VCaP (cell line): ENCODE results near the gene FHIT.
"Not testable (repeated sequence)": the region's sequence is repeated elsewhere in the genome, so short reads cannot be mapped to it uniquely, and the experiment has no call there.

Source experiments
- H3K27ac ChIP-seq: fragments of 450-650 bp; 2 replicates; pipeline ENCODE4 v1.5.1; 2017
- TF ChIP-seq, protein P1 (sequence below): fragments of 450-650 bp; conservative IDR thresholded peaks from 2 replicates; pipeline ENCODE4 v1.5.1; 2017; ENCODE audit warnings: mild to moderate bottlenecking, moderate library complexity

The FHIT gene

DNA sequence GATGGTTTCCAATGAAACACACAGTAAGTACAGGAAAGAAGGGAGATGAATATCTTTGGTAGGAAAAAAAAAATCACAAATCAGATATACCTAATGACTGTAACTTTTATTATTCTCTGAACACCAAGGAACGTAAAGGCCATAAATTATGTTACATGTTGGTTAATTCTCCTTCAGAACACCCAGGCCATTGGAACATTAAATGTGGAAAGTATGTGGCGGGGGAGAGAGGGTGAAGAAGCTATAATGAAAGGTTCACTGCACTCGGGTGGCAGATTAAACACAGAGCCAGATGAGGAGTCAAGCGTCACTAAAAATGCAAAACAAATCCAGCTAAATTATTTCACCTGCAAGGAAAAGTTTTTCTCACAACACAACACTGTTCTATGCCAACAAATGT lies 193.8 kb downstream of the FHIT start:
- TF ChIP-seq, protein P1, sequence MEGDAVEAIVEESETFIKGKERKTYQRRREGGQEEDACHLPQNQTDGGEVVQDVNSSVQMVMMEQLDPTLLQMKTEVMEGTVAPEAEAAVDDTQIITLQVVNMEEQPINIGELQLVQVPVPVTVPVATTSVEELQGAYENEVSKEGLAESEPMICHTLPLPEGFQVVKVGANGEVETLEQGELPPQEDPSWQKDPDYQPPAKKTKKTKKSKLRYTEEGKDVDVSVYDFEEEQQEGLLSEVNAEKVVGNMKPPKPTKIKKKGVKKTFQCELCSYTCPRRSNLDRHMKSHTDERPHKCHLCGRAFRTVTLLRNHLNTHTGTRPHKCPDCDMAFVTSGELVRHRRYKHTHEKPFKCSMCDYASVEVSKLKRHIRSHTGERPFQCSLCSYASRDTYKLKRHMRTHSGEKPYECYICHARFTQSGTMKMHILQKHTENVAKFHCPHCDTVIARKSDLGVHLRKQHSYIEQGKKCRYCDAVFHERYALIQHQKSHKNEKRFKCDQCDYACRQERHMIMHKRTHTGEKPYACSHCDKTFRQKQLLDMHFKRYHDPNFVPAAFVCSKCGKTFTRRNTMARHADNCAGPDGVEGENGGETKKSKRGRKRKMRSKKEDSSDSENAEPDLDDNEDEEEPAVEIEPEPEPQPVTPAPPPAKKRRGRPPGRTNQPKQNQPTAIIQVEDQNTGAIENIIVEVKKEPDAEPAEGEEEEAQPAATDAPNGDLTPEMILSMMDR, result no peak

DNA sequence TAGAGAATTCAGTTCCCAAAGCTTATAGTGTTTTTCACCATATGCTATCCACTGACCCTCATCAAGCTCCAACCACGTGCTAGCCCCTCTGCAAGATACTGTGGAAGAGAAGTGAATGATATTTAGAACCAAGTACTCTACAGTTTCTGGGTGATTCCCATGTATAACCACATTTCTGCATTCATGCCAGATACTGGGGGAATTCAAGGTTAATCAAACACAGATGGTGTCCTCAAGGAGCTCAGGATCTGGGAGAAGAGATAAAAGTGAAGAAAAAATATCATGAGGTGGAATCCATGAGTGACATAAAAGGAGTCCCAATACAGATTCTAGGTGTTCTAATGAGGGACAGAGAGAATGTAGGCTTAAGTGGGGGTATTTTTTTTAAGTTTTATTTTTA lies 195.8 kb downstream of the FHIT start:
- no peak overlapping the region for H3K27ac ChIP-seq
- TF ChIP-seq, protein P1, result no peak

More for the DNA sequence above, 193.8 kb downstream of the FHIT start:
- peak overlapping the region; percentile 56 for H3K27ac ChIP-seq

DNA sequence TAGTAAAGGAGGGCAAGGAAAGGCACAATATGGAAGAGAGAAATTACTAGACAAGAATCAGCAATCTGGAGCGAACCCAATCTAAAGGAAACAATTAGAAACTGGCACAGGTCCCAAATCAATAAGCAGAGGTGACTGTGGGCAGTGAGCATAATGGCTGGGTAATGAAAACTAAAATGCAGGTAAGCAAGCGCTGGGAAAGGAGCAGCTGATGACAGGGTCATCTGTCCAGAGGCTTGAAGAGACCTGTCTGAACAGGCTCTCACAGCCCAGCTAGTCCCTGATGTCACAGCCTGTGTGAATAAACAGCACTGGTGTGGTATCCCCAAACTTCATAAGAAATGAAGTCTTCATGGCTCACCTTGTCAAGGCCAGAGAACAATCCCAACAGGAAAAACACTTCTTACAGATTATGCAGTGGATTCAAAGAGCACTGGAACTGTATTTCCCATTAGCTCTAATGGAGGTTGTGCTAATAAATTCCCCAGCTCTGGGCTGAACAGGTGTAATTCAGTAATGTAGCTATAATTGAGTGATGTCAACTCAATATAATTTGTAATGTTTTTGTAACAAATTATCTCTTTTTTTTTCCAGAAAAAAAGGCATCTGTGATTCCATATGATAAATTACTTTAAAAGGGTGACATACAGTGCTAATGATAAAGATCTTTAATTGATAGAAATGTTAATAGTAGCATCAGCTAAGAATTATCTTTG lies 197.3 kb downstream of the FHIT start:
- peak overlapping the region; percentile 50 for H3K27ac ChIP-seq
- TF ChIP-seq, protein P1, result no peak

- TF ChIP-seq, protein P1, result no peak
- H3K27ac ChIP-seq, result peak overlapping the region; percentile 50
Observed at GRCh38 chr3:61052851-61053250, 198.4 kb downstream of the FHIT start.

GRCh38 chr3:61051666-61052065 lies 199.6 kb downstream of the FHIT start:
- H3K27ac ChIP-seq, result no peak overlapping the region

GRCh38 chr3:61045169-61045568 lies 206.1 kb downstream of the FHIT start:
- not testable (repeated sequence) for H3K27ac ChIP-seq

More at GRCh38 chr3:61051666-61052065, 199.6 kb downstream of the FHIT start:
- TF ChIP-seq, protein P1, result no peak

DNA sequence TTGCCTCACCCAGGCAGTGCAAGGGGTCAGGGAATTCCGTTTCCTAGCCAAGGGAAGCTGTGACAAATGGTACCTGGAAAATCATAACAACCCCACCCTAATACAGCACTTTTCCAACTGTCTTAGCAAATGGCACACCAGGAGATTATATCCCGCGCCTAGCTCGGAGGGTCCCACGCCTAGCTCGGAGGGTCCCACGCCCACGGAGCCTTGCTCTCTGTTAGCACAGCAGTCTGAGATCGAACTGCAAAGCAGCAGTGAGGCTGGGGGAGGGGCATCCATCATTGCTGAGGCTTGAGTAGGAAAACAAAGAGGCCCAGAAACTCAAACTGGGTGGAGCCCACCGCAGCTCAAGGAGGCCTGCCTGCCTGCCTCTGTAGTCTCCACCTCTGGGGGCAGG lies 208.1 kb downstream of the FHIT start:
- TF ChIP-seq, protein P1, result no peak
- H3K27ac ChIP-seq, result no peak overlapping the region

DNA sequence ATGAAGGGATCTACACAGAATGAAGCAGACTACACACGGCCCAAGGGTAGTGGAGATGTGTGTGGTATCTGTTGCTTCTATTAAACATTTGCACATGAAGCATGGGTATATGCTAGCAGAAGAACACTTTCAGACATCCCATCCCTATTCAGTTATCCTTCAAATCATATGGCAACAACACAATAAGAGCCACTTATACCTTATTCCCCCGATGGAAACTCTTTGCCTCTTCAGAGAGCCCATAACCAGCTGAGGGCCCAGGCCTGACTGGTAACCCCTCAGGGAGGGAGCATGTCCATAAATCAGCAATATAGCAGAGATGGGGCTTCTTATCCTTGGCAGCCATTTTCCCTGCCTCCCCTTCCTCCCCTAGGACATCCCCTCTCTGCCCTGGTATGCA lies 210.6 kb downstream of the FHIT start:
- TF ChIP-seq, protein P1, result no peak
- H3K27ac ChIP-seq, result no peak overlapping the region
